GM15510 (cell line): ENCODE measurements around the gene CUZD1.

Source experiments
- POLR2A ChIP-seq: IDR thresholded peaks from 3 replicates; pipeline ENCODE4 v1.6.1; 2011; ENCODE audit warnings: borderline replicate concordance; ENCODE audit not compliant: insufficient read length; ENCODE audit errors: extremely low read depth

Gene CUZD1

GRCh38 chr10:122786269-122786668, 59.4 kb downstream of the CUZD1 start:
- no peak for TF ChIP-seq POLR2A

DNA sequence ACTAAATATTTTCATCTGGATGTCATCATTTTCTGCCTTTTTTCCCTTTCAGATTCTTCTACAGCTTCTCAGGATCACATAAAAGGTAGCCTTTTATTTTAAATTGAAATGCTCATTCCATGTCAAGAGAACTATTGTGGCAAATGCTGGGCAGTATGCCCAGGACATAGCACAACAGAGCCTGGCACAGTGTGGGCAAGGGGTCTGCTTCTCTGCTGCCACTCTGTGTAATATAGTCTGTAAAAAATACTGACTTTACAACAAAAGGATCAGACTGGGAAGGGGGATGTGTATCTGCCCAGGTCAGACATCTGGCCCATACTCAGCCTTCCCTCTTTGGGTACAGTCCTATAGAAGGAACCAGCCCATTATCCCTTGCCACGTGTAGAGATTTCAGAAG, 62.7 kb downstream of the CUZD1 start:
- TF ChIP-seq POLR2A: no peak
